Peyer's patch (tissue), 4 donors: ENCODE measurements around the gene HSD17B14.

Source experiments
- CTCF ChIP-seq, 6 experiments: fragments of 450-650 bp in 4 of 6; fragments of 200-600 bp in 2 of 6; sonication (generic) in 1 of 6; IDR thresholded peaks; one replicate each; pipeline ENCODE4 v1.5.1; 2017 to 2019; ENCODE audit warnings: antibody characterized with exemption in 6 of 6, mild to moderate bottlenecking in 3 of 6, moderate library complexity in 1 of 6
- POLR2A ChIP-seq, 2 donors: fragments of 450-650 bp; IDR thresholded peaks; one replicate each; pipeline ENCODE4 v1.5.1; 2017; ENCODE audit warnings: antibody characterized with exemption in 2 of 2, mild to moderate bottlenecking in 2 of 2, moderate library complexity in 2 of 2

DNA sequence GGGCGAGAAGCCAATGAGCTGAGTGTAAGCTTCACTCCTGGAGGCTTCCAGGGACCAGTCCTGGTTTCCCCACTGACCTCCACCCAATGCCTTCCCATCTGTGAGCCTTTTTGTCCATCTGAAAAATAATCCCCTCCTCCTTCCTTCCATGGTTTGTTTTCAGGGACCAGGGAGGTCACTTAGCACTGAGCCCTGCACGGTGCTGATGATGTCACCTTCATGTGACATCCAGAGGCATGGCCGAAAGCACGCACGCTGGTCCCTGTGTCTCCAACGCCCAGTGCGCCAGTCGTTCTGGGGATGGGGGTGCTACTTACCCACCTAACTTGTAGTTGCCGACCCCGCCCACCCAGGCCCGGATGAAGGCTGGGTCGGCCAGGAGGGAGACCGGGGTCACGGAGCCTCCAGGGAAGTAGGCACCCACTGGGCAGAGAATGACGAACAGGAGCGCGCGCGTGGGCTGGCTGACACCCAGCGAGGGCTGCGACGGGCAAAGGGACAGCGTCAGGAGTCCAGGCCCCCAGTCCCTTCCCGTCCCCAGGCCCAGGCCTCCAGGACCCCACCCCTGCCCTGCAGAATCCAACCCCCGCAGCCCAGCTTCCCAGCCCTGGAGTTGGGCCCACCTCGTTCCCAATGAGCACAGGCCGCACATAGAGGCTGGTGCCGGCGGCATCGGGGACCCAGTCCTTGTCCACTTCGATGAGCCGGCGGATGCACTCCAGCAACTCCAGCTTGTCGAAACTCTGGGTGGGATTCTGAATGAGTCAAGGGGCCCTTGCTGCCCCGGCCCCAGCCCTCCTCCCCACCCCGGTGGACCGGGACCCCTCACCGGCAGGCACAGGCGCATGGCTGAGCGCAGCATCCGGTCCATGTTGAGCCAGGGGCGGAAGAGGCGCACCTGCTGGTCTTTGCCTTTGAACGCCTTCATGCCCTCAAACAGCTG, 36.7 kb downstream of the HSD17B14 start:
- no peak for TF ChIP-seq CTCF (IDR thresholded peaks at IDR 0.05)
- no peak for TF ChIP-seq POLR2A (IDR thresholded peaks at IDR 0.05)
